ENCODE measurements around the gene HOXA9.

DNA sequence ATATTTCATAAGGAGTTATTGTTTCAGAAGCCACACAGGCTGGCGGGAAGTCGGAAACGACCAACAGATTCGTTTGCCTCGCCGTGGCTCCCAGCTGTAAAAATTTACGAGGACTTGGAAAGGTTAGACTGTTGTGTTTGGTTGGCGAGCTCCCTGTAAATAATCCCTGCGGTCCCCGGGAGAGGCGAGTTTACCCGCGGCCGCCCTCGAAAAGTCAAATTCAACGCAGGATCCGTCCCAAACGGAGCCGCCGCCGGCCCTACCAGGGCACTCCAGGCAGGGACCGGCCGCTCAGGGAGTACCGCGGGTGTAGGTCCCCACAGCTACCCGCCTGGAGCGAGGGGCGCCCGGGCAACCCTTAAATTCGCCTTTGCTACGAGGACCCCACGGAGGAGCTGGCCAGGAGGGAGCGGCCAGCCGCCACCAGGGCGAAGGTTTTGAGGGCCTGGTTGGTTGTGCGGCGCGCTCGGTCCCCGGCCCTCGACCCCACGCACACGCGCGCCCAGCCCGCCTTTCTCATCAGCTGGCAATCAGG, 726 bp upstream of the HOXA9 start:
- TF ChIP-seq TAF1 (IDR thresholded peaks at IDR 0.05; ENCODE audit: borderline replicate concordance, low read depth, low read length) = no peak
- no peak for TF ChIP-seq POLR2A (IDR thresholded peaks at IDR 0.05; ENCODE audit: low read depth, low read length)
